Nephron progenitor cell (in vitro differentiated cells): ENCODE results near the gene GABRB3.

Source experiments
- DNase-seq: peaks from one replicate; pipeline ENCODE4 v3.0.0; 2021
- H3K27ac Mint-ChIP-seq: 2 replicates; pipeline ENCODE4 v1.8.0; 2021; ENCODE audit warnings: mild to moderate bottlenecking, moderate library complexity, mixed read lengths
- H3K27me3 Mint-ChIP-seq: 2 replicates; pipeline ENCODE4 v1.8.0; 2021; ENCODE audit warnings: mild to moderate bottlenecking, low read depth, mixed read lengths; ENCODE audit not compliant: poor library complexity
- H3K36me3 Mint-ChIP-seq: 2 replicates; pipeline ENCODE4 v1.8.0; 2021; ENCODE audit warnings: low read depth, mixed read lengths
- H3K4me1 Mint-ChIP-seq: 2 replicates; pipeline ENCODE4 v1.8.0; 2021; ENCODE audit warnings: mixed read lengths
- H3K4me3 Mint-ChIP-seq: 2 replicates; pipeline ENCODE4 v1.8.0; 2021; ENCODE audit warnings: mild to moderate bottlenecking, moderate library complexity, mixed read lengths
- H3K9me3 Mint-ChIP-seq: 2 replicates; pipeline ENCODE4 v1.8.0; 2021; ENCODE audit warnings: mild to moderate bottlenecking, moderate library complexity, mixed read lengths
- TF ChIP-seq, protein P1 (sequence below): fragments of 200-600 bp; sonication (generic); IDR thresholded peaks from 2 replicates; pipeline ENCODE4 v1.5.0; 2021; ENCODE audit warnings: antibody characterized with exemption

Gene GABRB3

DNA sequence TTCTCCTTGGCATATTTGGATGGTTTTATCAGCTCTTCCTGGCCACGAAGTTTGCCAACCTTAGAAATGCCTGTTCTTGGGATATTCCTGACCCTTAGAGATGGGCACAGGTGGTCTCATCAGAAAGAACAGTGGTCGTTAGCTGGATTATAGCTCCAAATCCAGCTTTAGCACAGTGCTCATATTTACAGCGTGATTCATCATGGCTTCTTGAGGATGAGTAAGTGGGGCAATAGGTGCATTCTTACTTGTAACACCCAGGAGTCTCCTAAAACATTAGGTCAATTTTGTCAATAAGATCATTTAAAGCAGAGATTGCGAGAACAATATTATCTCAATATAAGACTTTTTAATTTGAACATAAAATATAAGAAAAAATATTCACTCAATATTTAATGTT is 191.9 kb downstream of the GABRB3 start:
- Mint-ChIP-seq H3K4me3 (no peak overlapping the region), H3K27me3 (no peaks in the 10 kb centered on the region), H3K36me3 (no peaks in the 10 kb centered on the region), H3K4me1 (peaks cover 9% of the 10 kb centered on the region), H3K27ac (no peak overlapping the region), H3K9me3 (no peaks in the 10 kb centered on the region)
- DNase-seq, result no peak
- TF ChIP-seq, protein P1, sequence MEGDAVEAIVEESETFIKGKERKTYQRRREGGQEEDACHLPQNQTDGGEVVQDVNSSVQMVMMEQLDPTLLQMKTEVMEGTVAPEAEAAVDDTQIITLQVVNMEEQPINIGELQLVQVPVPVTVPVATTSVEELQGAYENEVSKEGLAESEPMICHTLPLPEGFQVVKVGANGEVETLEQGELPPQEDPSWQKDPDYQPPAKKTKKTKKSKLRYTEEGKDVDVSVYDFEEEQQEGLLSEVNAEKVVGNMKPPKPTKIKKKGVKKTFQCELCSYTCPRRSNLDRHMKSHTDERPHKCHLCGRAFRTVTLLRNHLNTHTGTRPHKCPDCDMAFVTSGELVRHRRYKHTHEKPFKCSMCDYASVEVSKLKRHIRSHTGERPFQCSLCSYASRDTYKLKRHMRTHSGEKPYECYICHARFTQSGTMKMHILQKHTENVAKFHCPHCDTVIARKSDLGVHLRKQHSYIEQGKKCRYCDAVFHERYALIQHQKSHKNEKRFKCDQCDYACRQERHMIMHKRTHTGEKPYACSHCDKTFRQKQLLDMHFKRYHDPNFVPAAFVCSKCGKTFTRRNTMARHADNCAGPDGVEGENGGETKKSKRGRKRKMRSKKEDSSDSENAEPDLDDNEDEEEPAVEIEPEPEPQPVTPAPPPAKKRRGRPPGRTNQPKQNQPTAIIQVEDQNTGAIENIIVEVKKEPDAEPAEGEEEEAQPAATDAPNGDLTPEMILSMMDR, result no peak

DNA sequence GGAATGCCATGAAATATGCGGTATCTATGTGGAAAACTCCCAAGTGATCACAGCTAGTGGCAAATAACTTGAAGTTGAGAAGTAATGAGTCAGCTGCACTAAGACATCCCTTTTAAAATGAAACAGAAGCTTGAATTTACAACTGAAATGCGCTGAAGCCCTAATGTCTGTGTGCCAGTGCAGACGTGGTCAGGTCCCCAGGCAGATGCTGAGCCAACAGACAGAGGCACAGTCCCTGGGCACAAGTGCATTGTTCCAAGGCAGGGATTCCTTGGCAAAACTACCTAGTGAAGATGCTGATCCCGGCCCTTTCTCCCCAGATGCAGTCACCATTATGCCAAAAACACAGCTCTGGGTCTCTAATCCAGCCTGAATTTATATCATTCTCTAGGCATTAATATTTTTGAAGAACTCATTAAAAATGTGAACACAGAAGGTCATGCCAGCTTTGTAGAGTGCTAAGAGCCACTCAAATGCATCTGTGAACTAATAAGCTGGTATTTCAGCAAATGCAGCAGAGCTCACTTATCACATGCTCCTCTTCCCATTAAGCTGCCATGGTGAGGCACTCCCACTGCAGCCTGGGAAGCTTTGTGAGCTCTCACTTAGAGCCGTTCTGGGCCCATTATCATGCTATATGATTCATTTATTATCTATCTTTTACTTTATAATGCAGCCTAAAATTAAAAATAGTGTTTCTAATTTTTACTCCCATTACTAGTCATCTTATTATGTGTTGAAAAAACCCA is 200.1 kb downstream of the GABRB3 start:
- no peak for DNase-seq
- no peaks in the 10 kb centered on the region for H3K36me3 Mint-ChIP-seq
- H3K27ac Mint-ChIP-seq, result no peak overlapping the region
- TF ChIP-seq, protein P1, result no peak
- no peak overlapping the region for H3K4me3 Mint-ChIP-seq
- H3K4me1 Mint-ChIP-seq, result peaks cover 9% of the 10 kb centered on the region
- no peaks in the 10 kb centered on the region for H3K9me3 Mint-ChIP-seq
- H3K27me3 Mint-ChIP-seq, result no peaks in the 10 kb centered on the region

DNA sequence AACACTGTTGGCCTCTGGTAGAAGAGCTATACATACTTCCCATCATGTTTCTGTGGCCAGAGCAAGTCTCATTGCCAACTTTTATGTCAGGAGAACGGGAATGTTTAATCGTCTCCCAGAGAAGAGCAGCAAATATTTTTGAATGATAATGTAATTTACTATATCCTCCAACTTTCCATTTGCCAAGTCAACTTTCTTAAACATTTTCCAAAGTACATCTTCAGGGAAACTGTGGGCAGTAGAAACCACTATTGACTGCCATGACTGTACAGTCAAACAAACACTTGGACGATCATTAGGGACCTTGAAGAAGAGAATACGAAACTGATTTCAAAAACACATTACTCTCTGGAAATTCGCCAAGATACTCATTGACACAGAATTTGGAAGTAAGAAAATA is 201.5 kb downstream of the GABRB3 start:
- Mint-ChIP-seq H3K4me1 (peaks cover 2% of the 10 kb centered on the region), H3K36me3 (no peaks in the 10 kb centered on the region), H3K9me3 (no peaks in the 10 kb centered on the region), H3K27ac (no peak overlapping the region), H3K27me3 (no peaks in the 10 kb centered on the region), H3K4me3 (no peak overlapping the region)
- TF ChIP-seq, protein P1, result no peak
- DNase-seq, result no peak

DNA sequence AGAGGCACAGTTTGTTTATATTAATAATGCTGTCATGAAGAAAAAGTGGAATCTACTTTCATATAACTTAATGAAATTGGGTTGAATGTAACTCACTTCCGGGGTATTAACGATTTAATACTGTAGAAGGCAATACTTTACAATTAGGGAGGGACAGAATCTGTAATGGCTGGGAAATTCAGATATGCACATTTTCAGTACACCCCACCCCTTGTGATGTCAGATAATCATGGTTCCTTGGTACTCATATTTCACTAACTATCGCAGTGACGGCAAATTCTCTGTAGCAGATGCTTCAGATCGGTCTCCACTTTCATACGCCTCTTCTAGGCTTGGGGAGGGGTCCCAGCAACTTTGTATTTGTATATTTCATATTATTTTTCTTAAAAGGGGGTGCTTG is 207.3 kb downstream of the GABRB3 start:
- Mint-ChIP-seq H3K27me3 (no peaks in the 10 kb centered on the region), H3K4me3 (no peak overlapping the region), H3K9me3 (no peaks in the 10 kb centered on the region), H3K36me3 (no peaks in the 10 kb centered on the region), H3K27ac (no peak overlapping the region), H3K4me1 (peaks cover 14% of the 10 kb centered on the region)
- DNase-seq, result no peak
- TF ChIP-seq, protein P1, result no peak

DNA sequence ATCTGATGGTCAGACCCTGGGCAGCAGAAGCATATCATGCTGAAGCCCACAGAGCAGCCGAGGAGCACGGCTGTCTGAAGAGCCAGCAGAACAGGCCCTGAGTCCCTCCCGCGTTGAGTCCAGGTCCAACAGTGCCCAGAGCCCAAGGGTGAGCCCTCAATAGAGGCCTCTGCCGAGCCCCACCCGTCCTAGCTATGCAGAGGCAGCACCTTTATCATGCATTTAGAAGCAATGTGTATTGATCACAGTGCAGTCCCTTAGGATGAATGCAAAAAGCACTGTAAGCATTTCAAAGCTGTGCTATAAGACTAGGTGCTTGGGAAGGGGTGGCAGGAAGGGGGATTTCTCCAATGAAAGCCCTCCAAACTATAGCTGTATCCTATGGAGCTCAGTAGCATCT is 208.5 kb downstream of the GABRB3 start:
- Mint-ChIP-seq H3K4me3 (no peak overlapping the region), H3K27me3 (no peaks in the 10 kb centered on the region), H3K27ac (no peak overlapping the region), H3K36me3 (no peaks in the 10 kb centered on the region), H3K9me3 (no peaks in the 10 kb centered on the region), H3K4me1 (peaks cover 14% of the 10 kb centered on the region)
- TF ChIP-seq, protein P1, result no peak
- no peak for DNase-seq

DNA sequence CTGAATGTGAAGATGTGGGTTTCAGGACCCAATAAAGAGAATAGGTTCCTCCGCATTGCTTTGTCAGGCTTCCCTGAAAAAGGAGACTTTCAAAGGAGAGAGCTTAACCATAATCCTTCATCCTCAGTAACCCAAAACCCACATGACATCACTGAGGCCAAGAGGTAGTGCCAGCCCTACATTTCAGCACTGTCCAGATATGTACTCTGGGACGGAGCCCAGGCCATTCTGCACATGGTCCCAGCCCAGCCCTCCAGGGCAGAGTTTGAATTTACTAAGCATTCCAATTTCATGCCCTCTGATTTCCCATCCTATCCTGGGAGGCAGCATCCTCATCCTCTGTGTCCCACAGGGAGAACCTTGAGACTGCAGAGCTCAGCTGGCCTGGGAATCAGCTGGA is 210.5 kb downstream of the GABRB3 start:
- H3K27me3 Mint-ChIP-seq, result no peaks in the 10 kb centered on the region
- peaks cover 14% of the 10 kb centered on the region for H3K4me1 Mint-ChIP-seq
- TF ChIP-seq, protein P1, result no peak
- DNase-seq, result no peak
- no peak overlapping the region for H3K4me3 Mint-ChIP-seq
- H3K9me3 Mint-ChIP-seq, result no peaks in the 10 kb centered on the region
- no peaks in the 10 kb centered on the region for H3K36me3 Mint-ChIP-seq
- H3K27ac Mint-ChIP-seq, result no peak overlapping the region
